Measurements from ENCODE around the gene C10orf90. TPM values are rescaled to one million over a fixed set of nuclear protein-coding genes. Genes with fewer than 3 reads are reported as not detected.
"Not testable (repeated sequence)": the region's sequence is repeated elsewhere in the genome, so short reads cannot be mapped to it uniquely, and the experiment has no call there.

C10orf90 gene
- total RNA-seq, 4 donors from 2014 or later = not detected

DNA sequence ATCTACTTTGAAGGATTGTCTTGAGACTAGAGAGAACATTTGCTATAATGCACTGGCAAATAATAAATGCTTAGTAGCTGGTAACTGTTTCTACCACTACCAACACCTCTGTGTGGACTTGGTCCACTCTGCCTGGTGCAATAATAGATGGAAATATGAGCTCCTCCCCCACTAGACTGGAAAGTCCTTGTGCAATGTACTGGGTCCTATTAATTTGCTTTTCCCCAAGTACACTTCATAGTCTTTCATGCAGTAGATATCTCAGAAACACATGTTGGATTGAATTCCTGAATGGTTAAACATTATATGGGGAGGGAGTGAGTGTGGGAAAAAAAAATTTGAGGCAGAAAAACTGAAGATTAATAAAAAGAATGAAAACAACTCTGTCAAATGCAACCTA is 119.3 kb downstream of the C10orf90 start:
- H3K4me3 ChIP-seq = no peak overlapping the region
- TF ChIP-seq POLR2A (IDR thresholded peaks at IDR 0.05) (no peak), EP300 (IDR thresholded peaks at IDR 0.05) (no peak)
- TF ChIP-seq, protein P1, sequence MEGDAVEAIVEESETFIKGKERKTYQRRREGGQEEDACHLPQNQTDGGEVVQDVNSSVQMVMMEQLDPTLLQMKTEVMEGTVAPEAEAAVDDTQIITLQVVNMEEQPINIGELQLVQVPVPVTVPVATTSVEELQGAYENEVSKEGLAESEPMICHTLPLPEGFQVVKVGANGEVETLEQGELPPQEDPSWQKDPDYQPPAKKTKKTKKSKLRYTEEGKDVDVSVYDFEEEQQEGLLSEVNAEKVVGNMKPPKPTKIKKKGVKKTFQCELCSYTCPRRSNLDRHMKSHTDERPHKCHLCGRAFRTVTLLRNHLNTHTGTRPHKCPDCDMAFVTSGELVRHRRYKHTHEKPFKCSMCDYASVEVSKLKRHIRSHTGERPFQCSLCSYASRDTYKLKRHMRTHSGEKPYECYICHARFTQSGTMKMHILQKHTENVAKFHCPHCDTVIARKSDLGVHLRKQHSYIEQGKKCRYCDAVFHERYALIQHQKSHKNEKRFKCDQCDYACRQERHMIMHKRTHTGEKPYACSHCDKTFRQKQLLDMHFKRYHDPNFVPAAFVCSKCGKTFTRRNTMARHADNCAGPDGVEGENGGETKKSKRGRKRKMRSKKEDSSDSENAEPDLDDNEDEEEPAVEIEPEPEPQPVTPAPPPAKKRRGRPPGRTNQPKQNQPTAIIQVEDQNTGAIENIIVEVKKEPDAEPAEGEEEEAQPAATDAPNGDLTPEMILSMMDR (IDR thresholded peaks at IDR 0.05) = no peak
- no peak overlapping the region for H3K27ac ChIP-seq
- no peaks in the 10 kb centered on the region for H3K27me3 ChIP-seq
- H3K9me3 ChIP-seq = no peaks in the 10 kb centered on the region
- no peaks in the 10 kb centered on the region for H3K36me3 ChIP-seq
- H3K4me1 ChIP-seq = no peaks in the 10 kb centered on the region
- DNase-seq (ENCODE audit: low spot score in 2 of 2) = no peak

DNA sequence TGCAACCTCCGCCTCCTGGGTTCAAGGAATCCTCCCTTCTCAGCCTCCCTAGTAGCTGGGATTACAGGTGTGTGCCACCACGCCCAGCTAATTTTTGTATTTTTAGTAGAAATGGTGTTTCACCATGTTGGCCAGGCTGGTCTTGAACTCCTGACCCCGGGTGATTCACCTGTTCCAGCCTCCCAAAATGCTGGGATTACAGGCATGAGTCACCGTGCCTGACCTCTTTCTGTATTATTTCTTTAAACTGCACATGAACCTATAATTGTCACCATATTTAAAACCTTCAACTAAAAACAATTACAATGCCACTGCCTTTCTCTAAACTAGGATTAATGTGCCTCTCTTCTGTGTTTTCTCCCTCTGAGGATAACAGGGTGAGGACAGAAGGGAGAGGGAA is 119.9 kb downstream of the C10orf90 start:
- H3K9me3 ChIP-seq; DNase-seq (ENCODE audit: low spot score in 2 of 2); H3K4me3 ChIP-seq; H3K27ac ChIP-seq; H3K27me3 ChIP-seq; H3K4me1 ChIP-seq; H3K36me3 ChIP-seq: not testable (repeated sequence)
- 75 to 89% methylated on average over 4 of the region's 4 CpGs for WGBS, 2 donors

DNA sequence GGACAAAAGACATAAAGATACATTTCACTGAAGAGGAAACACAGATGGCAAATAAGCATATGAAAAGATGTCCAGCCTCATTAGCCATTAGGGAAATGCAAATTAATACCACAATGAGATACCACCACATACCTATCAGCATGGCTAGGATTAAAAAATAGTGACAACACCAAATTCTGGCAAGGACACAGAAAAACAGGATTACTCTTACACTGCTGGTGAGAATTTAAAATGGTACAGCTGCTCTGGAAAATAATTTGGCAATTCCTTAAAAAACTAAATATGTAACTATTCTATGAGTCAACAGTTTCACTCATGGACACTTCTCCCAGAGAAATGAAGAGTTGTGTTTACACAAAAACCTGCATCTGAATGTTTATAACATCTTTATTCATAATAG is 121.1 kb downstream of the C10orf90 start:
- H3K36me3 ChIP-seq = no peaks in the 10 kb centered on the region
- TF ChIP-seq, protein P1 (IDR thresholded peaks at IDR 0.05) = no peak
- TF ChIP-seq POLR2A (IDR thresholded peaks at IDR 0.05) (no peak), EP300 (IDR thresholded peaks at IDR 0.05) (no peak)
- no peak for DNase-seq (ENCODE audit: low spot score in 2 of 2)
- no peaks in the 10 kb centered on the region for H3K27me3 ChIP-seq
- H3K27ac ChIP-seq = no peak overlapping the region
- no peaks in the 10 kb centered on the region for H3K4me1 ChIP-seq
- H3K4me3 ChIP-seq = no peak overlapping the region
- no peaks in the 10 kb centered on the region for H3K9me3 ChIP-seq

DNA sequence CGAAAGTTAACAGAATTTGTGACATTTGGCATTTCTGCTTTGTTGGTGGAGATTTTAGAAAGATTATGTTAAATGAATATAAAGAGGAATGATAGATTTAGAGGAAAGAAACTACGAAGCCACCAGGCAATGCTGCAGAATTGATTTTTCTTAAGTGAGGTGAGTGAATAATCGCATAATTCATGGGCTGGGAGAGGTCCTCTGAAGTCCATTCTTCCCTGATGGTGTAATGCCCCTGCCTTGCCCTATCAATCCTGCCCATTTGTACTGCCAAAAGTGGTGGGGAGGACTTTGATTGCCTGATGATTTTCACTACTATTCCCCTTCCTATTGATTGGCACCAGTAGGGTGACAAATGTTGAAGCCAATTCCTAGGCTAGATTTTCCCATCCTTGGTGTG is 125.9 kb downstream of the C10orf90 start:
- Histone ChIP-seq H3K27me3 (no peaks in the 10 kb centered on the region), H3K4me1 (no peaks in the 10 kb centered on the region), H3K9me3 (no peaks in the 10 kb centered on the region), H3K36me3 (no peaks in the 10 kb centered on the region), H3K4me3 (no peak overlapping the region), H3K27ac (no peak overlapping the region)
- no peak for DNase-seq (ENCODE audit: low spot score in 2 of 2)
- TF ChIP-seq, protein P1 (IDR thresholded peaks at IDR 0.05) = no peak
- TF ChIP-seq POLR2A (IDR thresholded peaks at IDR 0.05) (no peak), EP300 (IDR thresholded peaks at IDR 0.05) (no peak)
- WGBS, 2 donors = 65 to 76% methylated on average over 3 of the region's 3 CpGs

DNA sequence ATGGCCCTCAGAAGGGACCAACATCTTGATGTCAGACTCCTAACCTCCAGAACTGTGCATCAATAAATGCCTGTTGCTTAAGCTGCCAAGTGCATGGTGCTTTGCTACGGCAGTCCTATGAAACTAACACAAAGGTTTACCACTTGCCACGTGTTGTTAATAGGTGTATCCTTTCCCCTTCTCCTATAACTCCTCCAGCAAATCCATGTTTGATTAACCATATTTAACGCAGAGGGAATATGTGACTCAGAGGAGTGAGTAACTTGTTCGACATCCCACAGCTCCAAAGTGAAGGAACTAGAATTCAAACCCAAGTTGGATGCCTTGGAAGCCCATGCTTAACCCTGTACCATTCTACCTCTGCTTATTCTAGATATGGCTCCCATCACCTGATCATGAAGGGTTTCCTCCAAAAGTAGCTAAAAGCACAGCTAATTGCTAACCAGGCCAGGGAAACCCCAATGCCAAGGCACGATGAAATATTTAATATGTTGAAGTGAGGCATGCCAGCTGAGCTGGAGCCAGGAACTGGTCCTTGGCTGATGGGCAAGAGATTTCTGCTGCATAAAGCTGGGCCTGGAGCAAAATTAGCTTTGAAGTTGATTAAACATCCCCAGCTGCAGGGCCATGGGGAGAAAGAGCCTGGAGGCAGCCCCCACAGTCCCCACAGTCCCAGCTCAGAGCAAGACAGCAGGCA is 131.9 kb downstream of the C10orf90 start:
- no peaks in the 10 kb centered on the region for H3K9me3 ChIP-seq
- H3K36me3 ChIP-seq = no peaks in the 10 kb centered on the region
- TF ChIP-seq POLR2A (IDR thresholded peaks at IDR 0.05) (no peak), EP300 (IDR thresholded peaks at IDR 0.05) (no peak)
- TF ChIP-seq, protein P1 (IDR thresholded peaks at IDR 0.05) = no peak
- no peak overlapping the region for H3K27ac ChIP-seq
- no peaks in the 10 kb centered on the region for H3K27me3 ChIP-seq
- no peak for DNase-seq (ENCODE audit: low spot score in 2 of 2)
- H3K4me1 ChIP-seq = no peaks in the 10 kb centered on the region
- H3K4me3 ChIP-seq = no peak overlapping the region
- WGBS, 2 donors = 86 to 90% methylated on average over 5 of the region's 5 CpGs

DNA sequence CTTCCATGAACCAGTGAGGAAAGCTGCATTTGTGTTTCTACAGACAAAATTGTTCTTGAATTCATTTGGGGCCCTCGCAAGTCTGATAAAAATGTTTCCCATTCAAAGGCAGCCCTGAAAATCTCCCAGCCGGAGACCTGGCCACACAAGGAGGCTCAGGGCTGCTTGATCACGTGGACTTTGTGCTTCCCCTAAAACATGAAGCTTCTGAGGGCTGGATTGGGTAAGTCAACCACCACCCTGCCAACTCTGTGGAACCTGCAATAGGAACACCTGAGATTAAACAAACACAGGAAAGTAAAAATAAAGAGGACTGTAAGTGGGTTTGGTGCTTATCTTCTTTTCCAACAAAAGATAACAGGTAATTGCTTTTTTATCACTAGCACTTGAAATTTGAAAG is 133.8 kb downstream of the C10orf90 start:
- TF ChIP-seq, protein P1 (IDR thresholded peaks at IDR 0.05) = no peak
- no peak for TF ChIP-seq POLR2A (IDR thresholded peaks at IDR 0.05)
- no peak for TF ChIP-seq EP300 (IDR thresholded peaks at IDR 0.05)
- no peak for DNase-seq (ENCODE audit: low spot score in 2 of 2)
- H3K4me1 ChIP-seq = no peaks in the 10 kb centered on the region
- H3K27ac ChIP-seq = no peak overlapping the region
- no peaks in the 10 kb centered on the region for H3K27me3 ChIP-seq
- H3K9me3 ChIP-seq = no peaks in the 10 kb centered on the region
- WGBS, 2 donors = 84 to 86% methylated on average over 3 of the region's 3 CpGs
- H3K4me3 ChIP-seq = no peak overlapping the region
- no peaks in the 10 kb centered on the region for H3K36me3 ChIP-seq
